Measurements from ENCODE around the gene IAH1.

The IAH1 gene

DNA sequence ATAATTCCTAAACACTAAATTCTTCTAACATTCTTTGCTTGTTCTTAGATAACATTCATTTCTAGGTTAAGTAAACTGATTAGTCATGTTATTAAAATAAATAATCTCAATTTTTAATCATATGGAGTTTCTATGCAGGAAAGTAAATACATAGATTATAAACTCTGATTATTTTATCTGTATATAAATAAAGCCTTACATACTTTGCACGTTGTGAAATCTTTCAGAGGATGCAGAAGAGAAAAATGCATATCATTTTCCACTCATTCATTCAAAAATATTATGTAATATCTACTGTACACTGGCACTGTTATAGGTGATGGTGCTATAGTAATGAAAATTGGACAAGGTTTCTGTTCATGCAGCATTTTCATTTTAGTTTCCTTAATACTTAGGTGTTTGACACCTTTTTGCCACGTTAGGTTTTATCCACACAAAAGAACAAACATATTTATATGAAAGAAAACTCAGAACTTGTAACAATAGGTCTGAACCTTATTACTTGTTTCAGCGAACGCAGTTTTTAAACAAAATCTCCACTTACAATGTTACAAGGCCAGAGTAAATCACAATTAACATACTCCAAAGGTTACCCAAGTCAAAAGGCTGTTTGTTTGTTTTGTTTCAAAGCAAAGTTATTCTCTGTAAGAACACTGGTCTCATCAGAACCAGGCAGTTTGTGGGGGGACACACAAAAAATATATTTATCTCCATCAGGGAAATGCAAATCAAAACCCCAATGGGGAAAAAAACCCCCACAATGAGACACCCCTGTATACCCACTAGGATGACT lies 53.8 kb downstream of the IAH1 start:
- Histone ChIP-seq H3K4me3 (ENCODE audit: extremely low read depth, insufficient read depth, low read length, poor library complexity, severe bottlenecking) (no peak overlapping the region), H3K4me1 (ENCODE audit: control insufficient read depth, insufficient read depth, low read length, poor library complexity, severe bottlenecking) (no peaks in the 10 kb centered on the region), H3K9me3 (ENCODE audit: control insufficient read depth, low read length) (no peaks in the 10 kb centered on the region), H3K36me3 (ENCODE audit: control insufficient read depth, insufficient read depth, low read length) (peaks cover 61% of the 10 kb centered on the region), H3K27ac (ENCODE audit: low read depth, low read length, severe bottlenecking) (no peak overlapping the region)
- 100% methylated on average over 1 of the region's 4 CpGs; no CpG with 5 or more reads in 1 of the 2 experiments for WGBS, 2 experiments (ENCODE audit: insufficient coverage in 2 of 2)

DNA sequence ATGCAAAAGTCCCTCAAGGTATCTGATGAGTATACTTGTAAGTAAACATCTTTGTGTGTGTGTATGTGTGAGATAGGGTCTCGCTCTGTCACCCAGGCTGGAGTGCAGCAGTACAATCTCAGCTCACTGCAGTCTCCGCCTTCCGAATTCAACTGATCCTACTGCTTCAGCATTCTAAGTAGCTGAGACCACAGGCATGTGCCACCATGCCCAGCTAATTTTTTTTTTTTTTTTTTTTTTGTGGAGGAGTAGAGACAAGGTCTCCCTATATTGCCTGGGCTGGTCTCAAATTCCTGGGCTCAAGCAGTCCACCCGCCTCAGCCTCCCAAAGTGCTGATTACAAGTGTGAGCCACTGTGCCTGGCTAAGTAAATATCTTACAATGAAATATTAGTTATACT lies 58.1 kb downstream of the IAH1 start:
- no peak overlapping the region for H3K27ac ChIP-seq (ENCODE audit: low read depth, low read length, severe bottlenecking)
- H3K4me1 ChIP-seq (ENCODE audit: control insufficient read depth, insufficient read depth, low read length, poor library complexity, severe bottlenecking): no peaks in the 10 kb centered on the region
- peaks cover 54% of the 10 kb centered on the region for H3K36me3 ChIP-seq (ENCODE audit: control insufficient read depth, insufficient read depth, low read length)
- WGBS, 2 experiments (ENCODE audit: insufficient coverage in 2 of 2): no CpG with 5 or more reads among the region's 4 CpGs
- no peak overlapping the region for H3K4me3 ChIP-seq (ENCODE audit: extremely low read depth, insufficient read depth, low read length, poor library complexity, severe bottlenecking)
- no peaks in the 10 kb centered on the region for H3K9me3 ChIP-seq (ENCODE audit: control insufficient read depth, low read length)

DNA sequence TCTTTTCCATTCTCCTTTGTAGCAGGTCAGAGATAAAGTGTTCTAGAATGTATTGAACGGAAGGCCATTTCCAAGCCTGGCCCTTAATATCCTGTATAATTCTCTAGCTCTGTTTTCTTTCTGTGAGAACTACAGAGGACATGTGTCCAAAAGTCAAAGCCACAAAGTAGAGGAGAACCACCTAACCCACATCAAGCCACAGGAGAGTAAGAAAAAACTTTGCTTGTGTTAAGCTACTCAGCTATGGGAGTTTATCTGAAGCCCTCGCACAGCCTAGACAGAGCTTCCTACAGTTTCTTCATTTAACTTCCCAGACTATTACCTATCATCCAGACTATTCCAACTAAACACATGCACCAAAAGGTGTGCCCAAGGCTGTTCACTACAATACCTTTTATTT lies 59.3 kb downstream of the IAH1 start:
- no peaks in the 10 kb centered on the region for H3K4me1 ChIP-seq (ENCODE audit: control insufficient read depth, insufficient read depth, low read length, poor library complexity, severe bottlenecking)
- 89% methylated on average over 1 of the region's 2 CpGs; no CpG with 5 or more reads in 1 of the 2 experiments for WGBS, 2 experiments (ENCODE audit: insufficient coverage in 2 of 2)
- no peak overlapping the region for H3K4me3 ChIP-seq (ENCODE audit: extremely low read depth, insufficient read depth, low read length, poor library complexity, severe bottlenecking)
- no peaks in the 10 kb centered on the region for H3K9me3 ChIP-seq (ENCODE audit: control insufficient read depth, low read length)
- H3K27ac ChIP-seq (ENCODE audit: low read depth, low read length, severe bottlenecking): no peak overlapping the region
- H3K36me3 ChIP-seq (ENCODE audit: control insufficient read depth, insufficient read depth, low read length): peaks cover 51% of the 10 kb centered on the region

DNA sequence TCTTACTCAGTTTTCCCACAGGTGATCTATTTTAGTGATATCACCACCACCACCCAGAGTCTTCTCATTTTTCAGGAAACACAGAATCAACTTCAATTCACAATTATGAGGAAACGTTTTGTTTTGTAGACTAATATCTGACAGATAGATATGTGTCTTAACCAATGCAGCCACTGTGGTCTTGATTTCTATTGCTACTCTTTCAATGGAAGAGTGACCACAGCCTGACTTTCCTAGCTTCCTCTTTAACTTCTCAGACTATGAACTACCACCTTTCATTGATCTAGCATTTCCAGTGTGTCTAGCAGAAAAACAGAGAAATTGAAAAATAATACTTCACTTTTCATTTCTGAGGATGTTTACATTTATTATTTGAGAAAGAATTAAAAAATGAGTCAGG lies 60.8 kb downstream of the IAH1 start:
- H3K27ac ChIP-seq (ENCODE audit: low read depth, low read length, severe bottlenecking): no peak overlapping the region
- no peak overlapping the region for H3K4me3 ChIP-seq (ENCODE audit: extremely low read depth, insufficient read depth, low read length, poor library complexity, severe bottlenecking)
- no peaks in the 10 kb centered on the region for H3K4me1 ChIP-seq (ENCODE audit: control insufficient read depth, insufficient read depth, low read length, poor library complexity, severe bottlenecking)
- no peaks in the 10 kb centered on the region for H3K9me3 ChIP-seq (ENCODE audit: control insufficient read depth, low read length)
- no CpG with 5 or more reads among the region's 1 CpG for WGBS, 2 experiments (ENCODE audit: insufficient coverage in 2 of 2)
- peaks cover 42% of the 10 kb centered on the region for H3K36me3 ChIP-seq (ENCODE audit: control insufficient read depth, insufficient read depth, low read length)

DNA sequence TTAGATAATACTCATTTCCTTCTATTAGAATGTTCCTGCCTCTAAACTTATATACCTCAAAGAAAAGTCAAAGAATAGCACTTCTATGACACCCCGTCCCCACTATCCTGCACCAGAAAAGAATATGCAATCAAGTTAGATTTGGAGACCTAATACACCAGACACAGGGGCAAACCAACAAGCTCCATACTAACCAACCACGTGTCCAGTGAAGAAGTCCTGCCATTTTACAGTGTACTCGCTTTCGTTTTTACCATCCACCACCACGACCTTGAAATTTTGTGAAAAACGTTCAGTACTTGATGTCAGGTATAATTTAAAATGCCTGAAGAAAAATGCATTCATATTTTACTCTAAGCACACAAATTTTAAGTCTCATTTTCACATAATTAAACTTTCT lies 62.2 kb downstream of the IAH1 start:
- no peak overlapping the region for H3K27ac ChIP-seq (ENCODE audit: low read depth, low read length, severe bottlenecking)
- no peaks in the 10 kb centered on the region for H3K9me3 ChIP-seq (ENCODE audit: control insufficient read depth, low read length)
- no peak overlapping the region for H3K4me3 ChIP-seq (ENCODE audit: extremely low read depth, insufficient read depth, low read length, poor library complexity, severe bottlenecking)
- peaks cover 41% of the 10 kb centered on the region for H3K36me3 ChIP-seq (ENCODE audit: control insufficient read depth, insufficient read depth, low read length)
- no peaks in the 10 kb centered on the region for H3K4me1 ChIP-seq (ENCODE audit: control insufficient read depth, insufficient read depth, low read length, poor library complexity, severe bottlenecking)
- 82 to 93% methylated on average over 1 to 5 of the region's 6 CpGs for WGBS, 2 experiments (ENCODE audit: insufficient coverage in 2 of 2)

DNA sequence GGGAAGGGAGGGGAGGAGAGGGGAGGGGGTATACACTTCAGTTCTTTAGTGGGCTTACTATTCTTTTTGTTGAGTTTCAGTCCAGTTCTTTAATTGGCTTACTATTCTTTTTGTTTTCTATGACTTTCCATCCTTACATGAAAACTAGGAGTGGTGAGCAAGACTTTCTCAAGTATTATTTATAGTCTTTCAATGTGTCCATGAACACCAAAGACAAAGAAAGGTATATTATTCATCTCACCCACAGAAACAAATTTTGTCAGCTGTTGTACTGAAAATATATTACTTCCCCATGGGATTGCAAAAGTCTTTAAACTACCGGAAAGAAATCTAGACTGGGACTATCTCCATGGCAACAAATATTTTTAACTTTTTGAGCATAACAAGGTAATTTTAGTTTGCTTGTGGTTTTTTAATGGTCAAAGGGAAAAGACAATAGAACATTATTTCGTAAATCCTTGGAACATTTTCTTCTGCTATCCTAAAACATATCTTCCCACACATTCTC lies 63.7 kb downstream of the IAH1 start:
- Histone ChIP-seq H3K36me3 (ENCODE audit: control insufficient read depth, insufficient read depth, low read length) (peaks cover 37% of the 10 kb centered on the region), H3K4me3 (ENCODE audit: extremely low read depth, insufficient read depth, low read length, poor library complexity, severe bottlenecking) (no peak overlapping the region), H3K4me1 (ENCODE audit: control insufficient read depth, insufficient read depth, low read length, poor library complexity, severe bottlenecking) (no peaks in the 10 kb centered on the region), H3K9me3 (ENCODE audit: control insufficient read depth, low read length) (no peaks in the 10 kb centered on the region), H3K27ac (ENCODE audit: low read depth, low read length, severe bottlenecking) (no peak overlapping the region)
- no CpG with 5 or more reads among the region's 2 CpGs for WGBS, 2 experiments (ENCODE audit: insufficient coverage in 2 of 2)
